ENCODE results near the gene TM9SF2.

Gene TM9SF2

DNA sequence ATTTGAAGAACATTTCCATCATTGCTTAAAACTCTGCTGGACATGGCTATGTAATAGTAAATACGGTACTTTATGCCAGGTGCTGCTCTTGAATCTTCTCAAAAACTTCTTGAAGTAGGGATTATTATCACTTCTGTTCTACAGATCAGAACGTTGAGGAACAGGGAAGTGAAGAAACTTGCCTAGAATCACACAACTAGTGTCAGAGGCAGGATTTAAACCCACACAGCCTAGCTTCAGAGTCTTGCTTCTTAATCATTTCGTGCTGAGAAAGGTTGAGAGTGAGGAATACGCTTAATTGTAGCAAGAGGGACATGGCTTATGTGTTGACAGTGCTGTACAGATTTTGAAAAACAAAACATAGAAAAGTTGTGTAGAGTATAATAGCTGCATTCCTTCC is 13.5 kb downstream of the TM9SF2 start:
- Histone ChIP-seq H3K4me3 (no peak overlapping the region), H3K9me3 (peaks cover 0 to under 1% (median 0%) of the 10 kb centered on the region in 3 donors), H3K4me1 (peaks cover 0 to 53% (median 14%) of the 10 kb centered on the region in 4 donors), H3K27ac (no peak overlapping the region), H3K27me3 (no peaks in the 10 kb centered on the region), H3K36me3 (peaks cover 2 to 9% (median 4%) of the 10 kb centered on the region in 3 donors)
- no peak for DNase-seq
- intact Hi-C loops (cut with DNase I; ENCODE audit: low total_unique reads) = no loop called here
- no peak for TF ChIP-seq CTCF (IDR thresholded peaks at IDR 0.05)

DNA sequence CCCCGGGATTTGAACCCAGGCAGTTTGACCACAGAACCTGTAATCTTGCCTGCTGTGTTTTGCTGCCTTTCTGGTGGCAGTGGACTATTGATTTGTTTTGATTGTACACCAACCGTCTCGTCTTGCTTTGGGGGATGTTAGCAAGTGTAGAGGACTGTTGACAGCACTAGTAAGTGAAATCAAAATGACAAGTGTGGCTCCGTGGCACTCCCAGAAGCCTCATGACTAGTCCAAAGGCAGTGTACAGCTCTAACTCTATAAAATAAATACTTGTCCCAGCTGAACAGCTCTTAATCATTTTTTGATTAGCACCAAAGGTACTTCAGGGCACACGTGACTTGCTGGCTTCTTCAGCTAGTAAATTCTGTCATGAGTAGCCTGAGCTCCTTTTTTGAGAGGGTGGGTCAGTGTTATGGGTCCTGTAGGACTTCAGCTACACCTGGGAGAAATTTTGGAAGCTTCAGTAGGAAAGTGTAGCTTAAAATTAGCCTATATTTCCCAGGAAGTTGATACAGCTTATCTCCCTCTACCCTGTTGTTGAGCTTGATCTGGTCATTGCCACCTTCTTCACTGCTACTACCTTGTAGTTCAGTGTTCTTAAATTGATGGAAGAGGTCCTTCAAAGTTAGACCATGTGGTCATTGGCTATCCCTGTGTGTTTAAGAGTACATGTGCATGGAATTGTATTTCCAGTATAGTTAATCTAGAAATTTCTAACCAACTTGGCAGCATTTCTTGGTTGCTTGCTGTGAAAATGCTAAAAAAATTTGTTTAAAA is 15.1 kb downstream of the TM9SF2 start:
- peaks cover 0 to 46% (median 14%) of the 10 kb centered on the region in 4 donors for H3K4me1 ChIP-seq

GRCh38 chr13:99517577-99517976 is 16.3 kb downstream of the TM9SF2 start:
- no peak for TF ChIP-seq CTCF (IDR thresholded peaks at IDR 0.05)
- Histone ChIP-seq H3K4me3 (no peak overlapping the region), H3K27ac (no peak overlapping the region), H3K9me3 (no peaks in the 10 kb centered on the region), H3K27me3 (no peaks in the 10 kb centered on the region), H3K4me1 (peaks cover 0 to 34% (median 9%) of the 10 kb centered on the region in 4 donors), H3K36me3 (peaks cover 25 to 37% (median 31%) of the 10 kb centered on the region in 3 donors)
- no peak for DNase-seq
- intact Hi-C loops (cut with DNase I; ENCODE audit: low total_unique reads) = no loop called here

More for the DNA sequence above, 15.1 kb downstream of the TM9SF2 start:
- intact Hi-C loops (cut with DNase I; ENCODE audit: low total_unique reads) = no loop called here
- Histone ChIP-seq H3K27ac (no peak overlapping the region), H3K9me3 (no peaks in the 10 kb centered on the region), H3K4me3 (no peak overlapping the region), H3K36me3 (peaks cover 15 to 24% (median 19%) of the 10 kb centered on the region in 3 donors), H3K27me3 (no peaks in the 10 kb centered on the region)
- TF ChIP-seq CTCF (IDR thresholded peaks at IDR 0.05) = no peak
- no peak for DNase-seq

- Histone ChIP-seq H3K9me3 (no peaks in the 10 kb centered on the region), H3K36me3 (peaks cover 28 to 41% (median 33%) of the 10 kb centered on the region in 3 donors), H3K27ac (no peak overlapping the region), H3K4me1 (peaks cover 0 to 30% (median 7%) of the 10 kb centered on the region in 4 donors), H3K4me3 (no peak overlapping the region), H3K27me3 (no peaks in the 10 kb centered on the region)
- intact Hi-C loops (cut with DNase I; ENCODE audit: low total_unique reads) = no loop called here
- DNase-seq = no peak
- no peak for TF ChIP-seq CTCF (IDR thresholded peaks at IDR 0.05)
Measured at GRCh38 chr13:99517984-99518383, 16.7 kb downstream of the TM9SF2 start.

- TF ChIP-seq CTCF (IDR thresholded peaks at IDR 0.05) = no peak
- DNase-seq = no peak
- Histone ChIP-seq H3K9me3 (no peaks in the 10 kb centered on the region), H3K27me3 (no peaks in the 10 kb centered on the region), H3K36me3 (peaks cover 46 to 64% (median 53%) of the 10 kb centered on the region in 3 donors), H3K4me1 (peaks cover 0 to 4% (median 0%) of the 10 kb centered on the region in 4 donors), H3K27ac (no peak overlapping the region), H3K4me3 (no peak overlapping the region)
- intact Hi-C loops (cut with DNase I; ENCODE audit: low total_unique reads) = no loop called here
Measured at GRCh38 chr13:99522298-99522697, 21.0 kb downstream of the TM9SF2 start.
